Gastroesophageal sphincter (tissue), 3 donors: ENCODE measurements around the gene TAF8.

Source experiments
- POLR2A ChIP-seq, 2 donors: fragments of 450-650 bp; IDR thresholded peaks; one replicate each; pipeline ENCODE4 v1.6.1; 2017; ENCODE audit warnings: antibody characterized with exemption in 2 of 2, mild to moderate bottlenecking in 2 of 2, moderate library complexity in 1 of 2
- TF ChIP-seq, protein P1 (sequence below), 4 experiments: fragments of 200-600 bp in 2 of 4; fragments of 450-650 bp in 2 of 4; sonication (generic) in 1 of 4; IDR thresholded peaks; one replicate each; pipeline ENCODE4 v1.5.1; 2017 to 2019; ENCODE audit warnings: antibody characterized with exemption in 4 of 4, mild to moderate bottlenecking in 2 of 4, moderate library complexity in 2 of 4

DNA sequence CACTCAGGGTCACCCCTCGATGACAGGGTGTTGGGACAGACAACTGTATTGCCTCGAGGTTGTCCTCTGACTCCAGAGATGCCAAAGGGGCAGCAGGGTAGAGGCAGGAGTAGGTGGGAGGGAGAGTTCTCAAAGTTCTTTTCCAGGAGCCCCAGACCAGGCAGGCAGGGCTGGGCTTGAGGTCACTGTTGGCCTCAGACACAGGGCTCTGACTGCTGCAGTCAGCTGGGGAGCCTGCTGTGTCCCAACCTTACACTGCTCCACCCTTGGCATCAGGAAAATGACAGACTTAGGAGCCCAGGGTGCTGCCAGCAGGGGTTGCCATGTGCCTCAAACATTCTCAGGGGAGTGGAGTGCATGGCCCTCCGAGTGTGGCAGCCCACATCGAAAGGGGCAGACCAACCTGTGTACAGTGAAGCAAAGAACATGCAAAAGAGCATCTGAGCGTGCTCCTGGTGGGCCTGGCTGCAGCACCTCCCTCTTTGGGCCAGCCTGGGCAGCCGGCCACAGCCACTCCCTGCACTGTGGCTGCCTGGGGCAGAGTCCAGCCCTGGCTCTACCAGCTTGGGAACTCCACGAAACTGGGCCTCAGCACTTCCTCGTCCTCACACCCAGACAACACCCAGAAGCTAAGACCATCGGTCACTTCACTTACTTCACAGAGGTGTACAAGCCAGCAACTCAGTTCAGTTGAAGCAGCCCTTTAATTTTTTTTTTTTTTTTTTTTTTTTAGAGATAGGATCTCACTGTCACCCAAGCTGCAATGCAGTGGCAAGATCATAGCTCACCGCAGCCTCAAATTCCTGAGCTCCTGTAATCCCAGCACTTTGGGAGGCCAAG lies 68.1 kb downstream of the TAF8 start:
- TF ChIP-seq POLR2A (IDR thresholded peaks at IDR 0.05), result no peak
- TF ChIP-seq, protein P1, sequence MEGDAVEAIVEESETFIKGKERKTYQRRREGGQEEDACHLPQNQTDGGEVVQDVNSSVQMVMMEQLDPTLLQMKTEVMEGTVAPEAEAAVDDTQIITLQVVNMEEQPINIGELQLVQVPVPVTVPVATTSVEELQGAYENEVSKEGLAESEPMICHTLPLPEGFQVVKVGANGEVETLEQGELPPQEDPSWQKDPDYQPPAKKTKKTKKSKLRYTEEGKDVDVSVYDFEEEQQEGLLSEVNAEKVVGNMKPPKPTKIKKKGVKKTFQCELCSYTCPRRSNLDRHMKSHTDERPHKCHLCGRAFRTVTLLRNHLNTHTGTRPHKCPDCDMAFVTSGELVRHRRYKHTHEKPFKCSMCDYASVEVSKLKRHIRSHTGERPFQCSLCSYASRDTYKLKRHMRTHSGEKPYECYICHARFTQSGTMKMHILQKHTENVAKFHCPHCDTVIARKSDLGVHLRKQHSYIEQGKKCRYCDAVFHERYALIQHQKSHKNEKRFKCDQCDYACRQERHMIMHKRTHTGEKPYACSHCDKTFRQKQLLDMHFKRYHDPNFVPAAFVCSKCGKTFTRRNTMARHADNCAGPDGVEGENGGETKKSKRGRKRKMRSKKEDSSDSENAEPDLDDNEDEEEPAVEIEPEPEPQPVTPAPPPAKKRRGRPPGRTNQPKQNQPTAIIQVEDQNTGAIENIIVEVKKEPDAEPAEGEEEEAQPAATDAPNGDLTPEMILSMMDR (IDR thresholded peaks at IDR 0.05), result no peak
